Panc1 (cell line): ENCODE results near the gene RGS10. TPM values are rescaled to one million over a fixed set of nuclear protein-coding genes. Genes with fewer than 3 reads are reported as not detected.

ENCODE experiments used
- ATAC-seq: fragments of 200-7000 bp; cut with Tn5 transposase; 2 replicates; pipeline ENCODE4 v1.9.1; 2020; ENCODE audit warnings: mild to moderate bottlenecking, moderate library complexity
- BruUV-seq: library from RNA; stranded (reverse); fragments of 400-500 nt; replicated peaks from 2 replicates; lab custom pipeline; 2021; lab: Mats Ljungman, UMichigan
- CTCF ChIA-PET: fragments of 300-600 bp; sonication (Branson Sonifier 250); formaldehyde crosslinking; loops from one replicate; lab custom pipeline; 2022; ENCODE audit warnings: antibody characterized with exemption; lab: Charles Lee
- POLR2A ChIA-PET: fragments of 300-600 bp; sonication (Branson Sonifier 250); formaldehyde crosslinking; loops from one replicate; lab custom pipeline; 2022; ENCODE audit warnings: antibody characterized with exemption; lab: Charles Lee
- DNase-seq: peaks from one replicate; pipeline ENCODE4 v3.0.0-alpha.2; 2010; ENCODE audit warnings: low read depth, low spot score
- H3K27ac ChIP-seq: 2 replicates; pipeline ENCODE4 v1.5.1; 2011; ENCODE audit warnings: mild to moderate bottlenecking, low read length, inconsistent platforms
- H3K27me3 ChIP-seq: fragments of 200-500 bp; sonication (Bioruptor generic); 2 replicates; pipeline ENCODE4 v1.6.0; 2014; ENCODE audit warnings: low read length, inconsistent platforms; ENCODE audit not compliant: control insufficient read depth, insufficient read depth
- H3K36me3 ChIP-seq: fragments of 200-500 bp; sonication (Bioruptor generic); 2 replicates; pipeline ENCODE4 v1.5.1; 2014; ENCODE audit warnings: inconsistent platforms, mild to moderate bottlenecking, low read length, moderate library complexity; ENCODE audit not compliant: control insufficient read depth, insufficient read depth
- H3K4me1 ChIP-seq: 2 replicates; pipeline ENCODE4 v1.5.1; 2011; ENCODE audit warnings: inconsistent platforms, mild to moderate bottlenecking, low read length, moderate library complexity; ENCODE audit not compliant: control insufficient read depth, insufficient read depth
- H3K4me3 ChIP-seq, 2 experiments: 2 replicates each; pipeline ENCODE4 v1.5.1; 2011 to 2012; ENCODE audit warnings: low read depth in 2 of 2, low read length in 2 of 2, mild to moderate bottlenecking in 2 of 2, inconsistent platforms in 1 of 2, moderate library complexity in 1 of 2
- H3K9me3 ChIP-seq: fragments of 200-500 bp; sonication (Bioruptor generic); 2 replicates; pipeline ENCODE4 v1.5.1; 2014; ENCODE audit warnings: low read depth, mild to moderate bottlenecking, inconsistent platforms, low read length, moderate library complexity; ENCODE audit not compliant: control insufficient read depth, insufficient read depth
- POLR2AphosphoS5 ChIP-seq: IDR thresholded peaks from 2 replicates; pipeline ENCODE4 v1.6.1; 2012; ENCODE audit warnings: mild to moderate bottlenecking, low read depth, low read length, moderate library complexity
- SIN3A ChIP-seq: IDR thresholded peaks from 2 replicates; pipeline ENCODE4 v1.6.1; 2012; ENCODE audit warnings: low read depth, mild to moderate bottlenecking, low read length, moderate library complexity, borderline replicate concordance; ENCODE audit not compliant: insufficient read depth
- TCF7L2 ChIP-seq: IDR thresholded peaks from 2 replicates; pipeline ENCODE4 v1.6.1; 2011; ENCODE audit warnings: mild to moderate bottlenecking, low read depth, low read length, inconsistent platforms
- in situ Hi-C: cut with HindIII; loops from 2 replicates; pipeline ENCODE4 v1.10.0; 2016; ENCODE audit warnings: low sequenced_read_pairs, low pct_unique_long_range_greater_than_20kb
- intact Hi-C: fragments of 100-400 bp; cut with micrococcal nuclease; formaldehyde crosslinking; loops from one replicate; pipeline ENCODE4 v1.10.0; 2022; ENCODE audit not compliant: unreplicated experiment
- total RNA-seq: library from RNA; stranded (reverse); gene quantifications from one replicate; pipeline ENCODE4 v1.2.1, GENCODE V29; 2021; ENCODE audit not compliant: unreplicated experiment
- TF ChIP-seq, protein P1 (sequence below): fragments of 450-650 bp; IDR thresholded peaks from 2 replicates; pipeline ENCODE4 v1.5.1; 2017; ENCODE audit warnings: mild to moderate bottlenecking
- TF ChIP-seq, protein P2 (sequence below), 2 experiments: IDR thresholded peaks; 2 replicates each; pipeline ENCODE4 v1.6.1; 2011 to 2012; ENCODE audit warnings: low read depth in 2 of 2, control low read depth in 1 of 2, low read length in 1 of 2, mild to moderate bottlenecking in 1 of 2, moderate library complexity in 1 of 2; ENCODE audit not compliant: insufficient read depth in 1 of 2

RGS10 gene
- total RNA-seq, 1 experiment from 2014 or later = 68.6 TPM

DNA sequence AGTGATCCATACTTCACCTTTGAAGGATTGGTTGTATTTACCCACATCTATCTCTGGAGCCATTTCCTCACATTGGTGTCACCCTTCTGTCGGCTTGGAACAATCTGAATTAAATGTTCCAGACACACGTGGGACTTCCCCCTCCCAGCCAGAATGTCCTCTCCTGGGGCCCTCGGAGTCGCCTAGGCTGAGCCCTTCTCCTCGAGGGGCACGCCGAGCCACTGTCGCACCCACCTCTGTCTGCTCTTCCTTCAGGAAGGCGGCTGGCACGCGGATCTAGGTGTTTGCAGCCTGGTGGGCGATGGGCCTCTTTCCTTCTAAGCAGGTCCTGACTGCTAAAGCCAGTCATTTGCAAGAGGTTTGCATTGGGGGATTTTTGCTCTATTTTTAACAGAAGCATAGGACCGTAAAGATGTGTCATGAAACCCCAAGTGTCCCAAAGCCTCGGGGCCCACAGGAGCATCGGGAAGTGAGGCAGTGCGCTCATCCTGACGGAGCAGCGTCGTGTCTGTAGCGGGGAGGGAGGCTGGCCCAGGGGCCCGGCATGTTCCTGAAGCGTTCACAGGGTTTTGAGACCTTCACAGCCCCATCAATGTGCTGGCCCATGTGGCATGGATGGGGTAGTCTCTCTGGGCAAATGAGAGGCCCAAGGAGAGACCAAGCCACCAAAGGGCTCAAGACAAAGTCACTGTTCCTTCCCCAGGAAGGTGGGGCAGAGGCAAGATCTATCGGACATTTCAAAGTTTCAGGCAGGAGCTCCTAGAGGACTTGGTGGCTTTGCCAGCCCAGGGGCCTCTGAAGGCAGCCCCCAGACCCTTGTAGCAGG lies 86.7 kb downstream of the RGS10 start:
- ChIA-PET POLR2A (no interaction called here), CTCF (no interaction called here)
- intact Hi-C loops = no loop called here
- H3K36me3 ChIP-seq = no peaks in the 10 kb centered on the region
- no TSS peak for BruUV-seq
- H3K27ac ChIP-seq = no peak overlapping the region
- no peak overlapping the region for H3K4me3 ChIP-seq
- no peaks in the 10 kb centered on the region for H3K27me3 ChIP-seq
- no peak for DNase-seq
- H3K9me3 ChIP-seq = no peaks in the 10 kb centered on the region
- no peak for ATAC-seq
- in situ Hi-C loops = no loop called here
- no peak for TF ChIP-seq POLR2AphosphoS5
- TF ChIP-seq, protein P1, sequence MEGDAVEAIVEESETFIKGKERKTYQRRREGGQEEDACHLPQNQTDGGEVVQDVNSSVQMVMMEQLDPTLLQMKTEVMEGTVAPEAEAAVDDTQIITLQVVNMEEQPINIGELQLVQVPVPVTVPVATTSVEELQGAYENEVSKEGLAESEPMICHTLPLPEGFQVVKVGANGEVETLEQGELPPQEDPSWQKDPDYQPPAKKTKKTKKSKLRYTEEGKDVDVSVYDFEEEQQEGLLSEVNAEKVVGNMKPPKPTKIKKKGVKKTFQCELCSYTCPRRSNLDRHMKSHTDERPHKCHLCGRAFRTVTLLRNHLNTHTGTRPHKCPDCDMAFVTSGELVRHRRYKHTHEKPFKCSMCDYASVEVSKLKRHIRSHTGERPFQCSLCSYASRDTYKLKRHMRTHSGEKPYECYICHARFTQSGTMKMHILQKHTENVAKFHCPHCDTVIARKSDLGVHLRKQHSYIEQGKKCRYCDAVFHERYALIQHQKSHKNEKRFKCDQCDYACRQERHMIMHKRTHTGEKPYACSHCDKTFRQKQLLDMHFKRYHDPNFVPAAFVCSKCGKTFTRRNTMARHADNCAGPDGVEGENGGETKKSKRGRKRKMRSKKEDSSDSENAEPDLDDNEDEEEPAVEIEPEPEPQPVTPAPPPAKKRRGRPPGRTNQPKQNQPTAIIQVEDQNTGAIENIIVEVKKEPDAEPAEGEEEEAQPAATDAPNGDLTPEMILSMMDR = no peak
- TF ChIP-seq, protein P2, sequence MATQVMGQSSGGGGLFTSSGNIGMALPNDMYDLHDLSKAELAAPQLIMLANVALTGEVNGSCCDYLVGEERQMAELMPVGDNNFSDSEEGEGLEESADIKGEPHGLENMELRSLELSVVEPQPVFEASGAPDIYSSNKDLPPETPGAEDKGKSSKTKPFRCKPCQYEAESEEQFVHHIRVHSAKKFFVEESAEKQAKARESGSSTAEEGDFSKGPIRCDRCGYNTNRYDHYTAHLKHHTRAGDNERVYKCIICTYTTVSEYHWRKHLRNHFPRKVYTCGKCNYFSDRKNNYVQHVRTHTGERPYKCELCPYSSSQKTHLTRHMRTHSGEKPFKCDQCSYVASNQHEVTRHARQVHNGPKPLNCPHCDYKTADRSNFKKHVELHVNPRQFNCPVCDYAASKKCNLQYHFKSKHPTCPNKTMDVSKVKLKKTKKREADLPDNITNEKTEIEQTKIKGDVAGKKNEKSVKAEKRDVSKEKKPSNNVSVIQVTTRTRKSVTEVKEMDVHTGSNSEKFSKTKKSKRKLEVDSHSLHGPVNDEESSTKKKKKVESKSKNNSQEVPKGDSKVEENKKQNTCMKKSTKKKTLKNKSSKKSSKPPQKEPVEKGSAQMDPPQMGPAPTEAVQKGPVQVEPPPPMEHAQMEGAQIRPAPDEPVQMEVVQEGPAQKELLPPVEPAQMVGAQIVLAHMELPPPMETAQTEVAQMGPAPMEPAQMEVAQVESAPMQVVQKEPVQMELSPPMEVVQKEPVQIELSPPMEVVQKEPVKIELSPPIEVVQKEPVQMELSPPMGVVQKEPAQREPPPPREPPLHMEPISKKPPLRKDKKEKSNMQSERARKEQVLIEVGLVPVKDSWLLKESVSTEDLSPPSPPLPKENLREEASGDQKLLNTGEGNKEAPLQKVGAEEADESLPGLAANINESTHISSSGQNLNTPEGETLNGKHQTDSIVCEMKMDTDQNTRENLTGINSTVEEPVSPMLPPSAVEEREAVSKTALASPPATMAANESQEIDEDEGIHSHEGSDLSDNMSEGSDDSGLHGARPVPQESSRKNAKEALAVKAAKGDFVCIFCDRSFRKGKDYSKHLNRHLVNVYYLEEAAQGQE (IDR thresholded peaks at IDR 0.05; ENCODE audit: insufficient read depth in 1 of 2, low read depth in 2 of 2, low read length in 1 of 2) = no peak
- TF ChIP-seq TCF7L2 = no peak
- TF ChIP-seq SIN3A = no peak
- H3K4me1 ChIP-seq = no peaks in the 10 kb centered on the region; the same call in 1 of the 2 replicates

DNA sequence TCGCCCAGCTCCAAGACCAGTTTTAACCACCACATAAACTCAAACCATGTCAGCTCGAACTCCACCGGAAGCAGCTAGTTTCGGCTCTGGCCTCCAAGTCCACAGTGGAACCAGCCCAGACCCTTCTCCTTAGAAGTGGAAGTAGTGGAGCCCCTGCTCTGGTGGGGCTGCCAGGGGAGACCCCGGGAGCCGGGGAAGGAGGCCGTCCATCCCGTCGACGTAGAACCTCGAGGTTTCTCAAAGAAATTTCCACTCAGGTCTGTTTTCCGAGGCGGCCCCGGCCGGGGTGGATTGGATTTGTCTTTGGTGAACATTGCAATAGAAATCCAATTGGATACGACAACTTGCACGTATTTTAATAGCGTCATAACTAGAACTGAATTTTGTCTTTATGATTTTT lies 87.5 kb downstream of the RGS10 start:
- TF ChIP-seq, protein P2 (IDR thresholded peaks at IDR 0.05; ENCODE audit: insufficient read depth in 1 of 2, low read depth in 2 of 2, low read length in 1 of 2) = no peak
- no peak for TF ChIP-seq SIN3A
- TF ChIP-seq TCF7L2 = no peak
- no peak for TF ChIP-seq POLR2AphosphoS5
- TF ChIP-seq, protein P1 = no peak
- Histone ChIP-seq H3K4me1 (peaks cover 6% of the 10 kb centered on the region), H3K27ac (no peak overlapping the region), H3K9me3 (no peaks in the 10 kb centered on the region), H3K27me3 (no peaks in the 10 kb centered on the region), H3K36me3 (no peaks in the 10 kb centered on the region), H3K4me3 (no peak overlapping the region)
- ChIA-PET CTCF (interaction anchor here (0.7 kb wide), 1 partner anchor 278 kb away, joined by 4 read pairs; no protein-coding TSS in a partner anchor), POLR2A (interaction anchor here (0.7 kb wide), 1 partner anchor 295 kb away, joined by 3 read pairs; no protein-coding TSS in a partner anchor)
- DNase-seq = no peak
- BruUV-seq = no TSS peak
- intact Hi-C loops (no loop called here), in situ Hi-C loops (no loop called here)
- ATAC-seq = no peak
